Left hindlimb (tissue), 1 donor: ENCODE results near the gene CBLB.

Source experiments
- DNase-seq: peaks from one replicate; pipeline ENCODE4 v3.0.0-alpha.2; 2018

The CBLB gene

GRCh38 chr3:105813710-105814109, 55.1 kb downstream of the CBLB start:
- no peak for DNase-seq

- DNase-seq, result no peak
Measured at GRCh38 chr3:105812194-105812586, 56.6 kb downstream of the CBLB start.

- DNase-seq, result no peak
Measured at GRCh38 chr3:105811518-105812193, 57.2 kb downstream of the CBLB start.

GRCh38 chr3:105809208-105809888, 59.5 kb downstream of the CBLB start:
- no peak for DNase-seq

GRCh38 chr3:105807701-105808100, 61.1 kb downstream of the CBLB start:
- no peak for DNase-seq

GRCh38 chr3:105807146-105807545, 61.7 kb downstream of the CBLB start:
- DNase-seq, result no peak

GRCh38 chr3:105806359-105806758, 62.5 kb downstream of the CBLB start:
- DNase-seq, result no peak

GRCh38 chr3:105805404-105805803, 63.4 kb downstream of the CBLB start:
- DNase-seq, result no peak

GRCh38 chr3:105802118-105802706, 66.6 kb downstream of the CBLB start:
- no peak for DNase-seq

- DNase-seq, result no peak
Measured at GRCh38 chr3:105801397-105801796, 67.4 kb downstream of the CBLB start.

GRCh38 chr3:105800320-105800719, 68.5 kb downstream of the CBLB start:
- DNase-seq, result no peak

- no peak for DNase-seq
Measured at GRCh38 chr3:105799286-105799685, 69.5 kb downstream of the CBLB start.

- no peak for DNase-seq
Measured at GRCh38 chr3:105798381-105798934, 70.4 kb downstream of the CBLB start.

- no peak for DNase-seq
Measured at GRCh38 chr3:105793040-105793439, 75.8 kb downstream of the CBLB start.

GRCh38 chr3:105791919-105792786, 76.7 kb downstream of the CBLB start:
- DNase-seq, result peak; percentile 35

- no peak for DNase-seq
Measured at GRCh38 chr3:105791131-105791530, 77.7 kb downstream of the CBLB start.

- no peak for DNase-seq
Measured at GRCh38 chr3:105790534-105790933, 78.3 kb downstream of the CBLB start.

- no peak for DNase-seq
Measured at GRCh38 chr3:105788593-105788992, 80.2 kb downstream of the CBLB start.

GRCh38 chr3:105787453-105787852, 81.4 kb downstream of the CBLB start:
- no peak for DNase-seq

GRCh38 chr3:105786990-105787389, 81.8 kb downstream of the CBLB start:
- no peak for DNase-seq

GRCh38 chr3:105786241-105786640, 82.6 kb downstream of the CBLB start:
- no peak for DNase-seq

GRCh38 chr3:105785803-105786202, 83.0 kb downstream of the CBLB start:
- no peak for DNase-seq

GRCh38 chr3:105783631-105784030, 85.2 kb downstream of the CBLB start:
- DNase-seq, result no peak
